IPS-11a (cell line): ENCODE results near the gene FUT1.
A peak's percentile ranks its signal among the peaks of the same experiment; 100 is the strongest.
"Not testable (repeated sequence)": the region's sequence is repeated elsewhere in the genome, so short reads cannot be mapped to it uniquely, and the experiment has no call there.

Experiments
- H3K4me3 ChIP-seq: one replicate; pipeline ENCODE4 v1.5.1; 2013; ENCODE audit warnings: low read depth, low read length, control low read depth

Gene FUT1

GRCh38 chr19:48768994-48769713 is 16.7 kb upstream of the FUT1 start:
- no peak overlapping the region for H3K4me3 ChIP-seq

DNA sequence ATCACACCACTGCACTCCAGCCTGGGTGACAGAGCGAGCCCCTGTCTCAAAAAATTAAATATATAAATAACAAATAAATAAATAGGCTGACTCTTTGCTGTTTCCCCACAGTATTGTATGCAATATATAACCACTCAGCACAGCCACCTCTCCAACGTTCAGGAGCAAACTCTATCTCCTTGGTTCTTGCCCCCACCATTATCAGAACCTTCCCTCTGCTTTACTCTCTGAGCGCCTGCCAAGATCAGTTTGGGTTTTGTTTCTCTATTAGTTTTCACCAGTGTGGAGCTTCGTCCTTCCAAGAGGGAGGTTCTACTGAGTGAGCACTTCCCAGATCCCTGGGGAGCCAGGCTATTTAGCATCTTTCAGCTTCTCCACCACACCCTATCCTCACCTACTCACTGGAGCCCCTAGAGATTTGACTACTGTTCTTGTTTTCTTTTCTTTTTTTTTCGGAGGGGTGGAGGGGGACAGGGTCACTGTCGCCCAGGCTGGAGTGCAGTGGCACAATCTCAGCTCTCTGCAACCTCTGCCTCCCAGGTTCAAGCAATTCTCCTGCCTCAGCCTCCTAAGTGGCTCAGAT is 15.8 kb upstream of the FUT1 start:
- not testable (repeated sequence) for H3K4me3 ChIP-seq

DNA sequence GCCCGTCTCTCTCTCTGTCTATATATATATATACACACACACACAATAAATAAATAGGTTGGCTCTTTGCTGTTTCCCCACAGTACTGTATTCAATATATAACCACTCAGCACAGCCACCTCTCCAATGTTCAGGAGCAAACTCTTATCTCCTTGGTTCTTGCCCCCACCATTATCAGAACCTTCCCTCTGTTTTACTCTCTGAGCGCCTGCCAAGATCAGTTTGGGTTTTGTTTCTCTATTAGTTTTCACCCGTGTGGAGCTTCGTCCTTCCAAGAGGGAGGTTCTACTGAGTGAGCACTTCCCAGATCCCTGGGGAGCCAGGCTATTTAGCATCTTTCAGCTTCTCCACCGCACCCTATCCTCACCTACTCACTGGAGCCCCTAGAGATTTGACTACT is 13.4 kb upstream of the FUT1 start:
- H3K4me3 ChIP-seq, result not testable (repeated sequence)

- H3K4me3 ChIP-seq, result no peak overlapping the region
Observed at GRCh38 chr19:48760504-48761205, 8.2 kb upstream of the FUT1 start.

GRCh38 chr19:48757741-48758144 is 5.3 kb upstream of the FUT1 start:
- no peak overlapping the region for H3K4me3 ChIP-seq

DNA sequence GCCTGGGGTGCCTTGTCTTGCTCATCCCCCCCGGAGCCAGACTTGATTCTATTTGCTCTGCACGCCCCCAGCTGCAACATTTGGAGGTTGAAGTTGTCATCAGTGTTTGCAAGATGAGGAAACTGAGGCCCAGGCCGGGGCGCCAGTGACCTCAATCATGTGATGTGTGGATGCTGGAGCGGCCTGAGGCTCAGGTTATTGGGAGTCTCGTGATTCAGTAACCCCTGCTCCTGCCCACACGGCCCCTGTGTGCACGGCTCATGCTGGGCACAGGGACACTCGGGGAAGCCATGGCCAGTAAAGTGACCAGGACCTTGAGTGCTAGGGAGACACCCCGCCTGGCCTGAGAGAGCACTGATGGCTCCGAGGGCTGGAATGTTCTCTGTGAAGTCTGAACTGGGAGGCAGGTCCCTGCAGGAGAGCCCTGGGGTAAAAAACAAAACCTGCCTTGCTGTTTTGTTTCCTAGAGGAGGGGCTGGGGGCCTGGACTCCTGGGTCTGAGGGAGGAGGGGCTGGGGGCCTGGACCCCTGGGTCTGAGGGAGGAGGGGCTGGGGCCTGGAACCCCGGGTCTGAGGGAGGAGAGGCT is 4.7 kb upstream of the FUT1 start:
- H3K4me3 ChIP-seq, result no peak overlapping the region

- H3K4me3 ChIP-seq, result no peak overlapping the region
Observed at GRCh38 chr19:48756686-48757085, 4.2 kb upstream of the FUT1 start.

GRCh38 chr19:48756212-48756611 is 3.8 kb upstream of the FUT1 start:
- no peak overlapping the region for H3K4me3 ChIP-seq

- no peak overlapping the region for H3K4me3 ChIP-seq
Observed at GRCh38 chr19:48755787-48756186, 3.3 kb upstream of the FUT1 start.

DNA sequence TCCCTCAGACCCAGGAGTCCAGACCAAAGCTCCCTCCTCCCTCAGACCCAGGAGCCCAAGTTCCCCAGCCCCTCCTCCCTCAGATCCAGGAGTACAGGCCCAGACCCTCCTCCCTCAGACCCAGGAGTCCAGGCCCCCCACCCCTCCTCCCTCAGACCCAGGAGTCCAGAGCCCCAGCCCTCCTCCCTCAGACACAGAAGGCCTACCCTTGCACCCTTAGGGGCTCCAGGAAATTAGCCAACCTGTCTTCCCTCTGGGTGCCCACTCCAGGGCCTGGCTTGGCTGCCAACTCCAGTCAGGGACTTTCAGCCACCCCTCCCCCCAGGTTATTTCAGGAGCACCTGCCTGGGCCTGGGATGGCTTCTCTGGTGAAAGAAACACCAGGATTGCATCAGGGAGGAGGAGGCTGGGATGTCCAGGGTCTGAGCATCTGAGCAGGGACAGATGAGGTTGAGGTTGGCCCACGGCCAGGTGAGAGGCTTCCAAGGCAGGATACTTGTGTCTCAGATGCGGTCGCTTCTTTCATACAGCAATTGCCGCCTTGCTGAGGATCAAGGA is 2.7 kb upstream of the FUT1 start, which contains the start of gene FGF21:
TSS of gene FGF21 (plus strand) at position 441 of the 558 bp plus-strand sequence. CDS start 713 bp downstream, outside the sequence.
- no peak within 1 kb of the TSS for H3K4me3 ChIP-seq

DNA sequence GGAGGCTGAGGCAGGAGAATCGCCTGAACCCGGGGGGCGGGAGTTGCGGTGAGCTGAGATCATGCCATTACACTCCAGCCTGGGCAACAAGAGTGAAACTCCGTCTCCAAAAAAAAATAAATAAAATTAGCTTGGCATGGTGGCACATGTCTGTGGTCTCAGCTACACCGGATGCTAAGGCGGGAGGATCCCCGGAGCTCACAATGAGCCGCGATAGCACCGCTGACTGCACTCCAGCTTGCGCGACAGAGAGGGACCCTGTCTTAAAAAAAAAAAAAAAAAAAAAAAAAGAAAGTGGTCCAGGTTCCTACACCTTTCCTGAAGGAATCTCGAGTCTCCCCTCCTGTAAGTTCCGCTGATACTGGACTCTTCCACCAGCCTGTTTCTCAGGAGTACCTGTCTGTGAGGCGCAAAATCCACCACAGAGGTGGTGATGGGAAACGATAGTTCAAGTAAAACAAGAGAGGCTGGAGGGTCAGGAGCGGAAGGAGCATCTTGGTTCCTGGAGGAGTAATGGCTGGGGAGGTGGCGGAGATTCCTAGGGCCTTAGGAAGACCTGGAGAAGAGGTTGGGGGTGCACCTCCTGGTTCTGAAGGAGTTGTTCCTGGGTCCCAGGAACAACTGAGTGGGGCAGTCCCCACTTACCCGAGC is 471 bp downstream of the FUT1 start:
- peak overlapping the region; percentile 90 for H3K4me3 ChIP-seq

DNA sequence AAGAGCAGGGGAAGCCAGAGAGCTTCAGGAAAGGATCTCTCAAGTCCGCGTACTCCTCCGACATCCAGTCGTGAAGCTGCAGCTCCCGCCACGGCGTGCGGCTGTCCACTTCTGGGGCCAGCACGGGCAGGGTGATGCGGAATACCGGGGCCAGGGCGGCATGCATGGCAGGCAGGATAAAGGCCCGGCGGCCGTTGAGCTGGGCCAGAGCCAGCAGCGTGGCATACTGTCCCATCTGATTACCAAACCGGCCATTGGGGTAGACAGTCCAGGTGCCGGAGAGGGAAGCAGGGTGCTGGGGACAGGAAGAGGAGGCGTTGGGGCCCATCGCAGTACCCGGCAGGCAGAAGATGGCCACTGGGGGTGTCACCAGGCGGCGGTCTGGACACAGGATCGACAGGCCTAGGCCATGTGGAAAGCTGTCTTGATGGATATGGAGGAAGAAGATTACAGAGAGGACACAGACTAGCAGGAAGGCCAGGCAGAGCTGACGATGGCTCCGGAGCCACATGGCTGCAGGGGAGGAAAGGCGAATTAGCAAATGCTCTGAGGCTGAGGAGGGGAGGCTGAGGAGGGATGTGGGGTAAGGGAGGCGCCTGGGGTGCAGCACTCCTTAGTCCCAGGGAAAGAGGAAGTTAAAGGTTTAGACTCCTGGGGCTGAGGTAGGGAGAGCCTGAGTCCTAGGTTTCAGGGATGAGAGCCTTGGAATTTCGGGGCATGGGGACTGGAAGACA is 1.5 kb downstream of the FUT1 start:
- H3K4me3 ChIP-seq, result no peak overlapping the region

GRCh38 chr19:48750351-48750750 is 2.1 kb downstream of the FUT1 start:
- no peak overlapping the region for H3K4me3 ChIP-seq

DNA sequence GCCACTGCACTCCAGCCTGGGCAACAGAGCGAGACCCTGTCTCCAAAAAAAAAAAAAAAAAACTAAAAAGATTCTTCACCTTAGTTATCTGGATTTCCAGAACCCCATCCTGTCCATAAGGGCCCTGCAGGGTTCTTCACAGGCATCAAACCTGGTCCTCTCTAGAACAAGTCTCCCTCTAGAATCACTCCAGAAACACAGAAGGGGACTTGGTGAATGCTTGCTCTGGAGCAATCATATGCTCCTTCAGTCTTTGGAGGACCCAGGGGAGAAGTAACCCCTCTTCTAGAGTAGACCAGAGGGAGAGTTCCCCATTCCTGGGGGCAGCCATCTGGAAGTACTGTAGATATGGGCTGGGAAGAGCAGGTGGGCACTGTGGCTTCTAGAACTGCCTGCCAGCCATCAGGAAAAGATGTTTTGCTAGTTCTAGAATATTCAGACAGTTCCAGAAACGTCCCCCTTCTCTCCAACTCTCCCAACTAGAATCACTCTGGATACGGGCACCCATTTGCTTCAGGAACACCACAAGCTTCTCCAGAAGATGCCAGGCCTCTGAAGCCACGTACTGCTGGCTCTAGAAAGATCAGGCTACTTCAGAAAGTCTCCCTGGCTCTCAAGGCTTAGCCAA is 2.8 kb downstream of the FUT1 start:
- no peak overlapping the region for H3K4me3 ChIP-seq

GRCh38 chr19:48746738-48747575 is 5.5 kb downstream of the FUT1 start, which contains the start of gene IZUMO1:
TSS of gene IZUMO1 (minus strand) at chr19:48746909. CDS start at chr19:48745859, 1,050 bp downstream.
- H3K4me3 ChIP-seq, result peak within 1 kb of the TSS; percentile 55

- H3K4me3 ChIP-seq, result no peak overlapping the region
Observed at GRCh38 chr19:48746110-48746509, 6.3 kb downstream of the FUT1 start.

DNA sequence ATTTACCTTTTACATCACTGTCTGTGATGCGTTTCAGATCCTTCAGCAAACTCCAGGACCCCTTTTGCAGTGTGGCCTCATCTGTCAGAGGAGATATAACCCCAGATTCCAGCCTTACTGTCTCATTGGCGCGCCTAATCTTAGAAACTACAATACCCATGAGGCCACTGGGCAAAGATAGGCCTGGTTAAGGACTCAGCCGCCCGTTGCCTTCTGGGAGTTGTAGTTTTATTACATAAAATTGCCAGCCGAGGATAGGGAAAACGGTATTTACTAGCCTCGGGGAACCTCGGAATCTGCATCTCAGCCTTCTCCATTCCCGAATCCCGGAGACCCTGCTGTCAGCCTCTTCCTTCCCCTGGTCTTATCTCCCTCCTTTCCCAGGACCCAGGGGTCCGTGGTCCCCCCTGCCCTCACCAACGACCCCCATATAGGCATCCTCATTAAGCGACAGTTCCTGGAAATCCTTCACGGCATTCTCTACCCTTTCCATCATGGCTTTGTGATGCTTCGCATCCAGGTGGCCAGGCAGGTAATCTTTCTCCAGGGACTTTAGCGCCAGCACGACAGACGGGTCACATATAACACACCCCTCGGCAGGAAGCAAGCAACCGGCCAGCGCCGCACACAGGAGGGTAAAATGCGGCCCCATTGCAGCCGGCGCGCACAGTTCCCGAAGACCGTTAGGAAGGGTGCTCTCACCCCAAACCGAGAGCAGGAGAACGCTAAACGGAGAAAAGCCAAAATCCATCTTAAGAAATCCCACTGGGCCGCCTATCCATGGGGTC is 7.0 kb downstream of the FUT1 start:
- no peak overlapping the region for H3K4me3 ChIP-seq

GRCh38 chr19:48742096-48742495 is 10.3 kb downstream of the FUT1 start:
- H3K4me3 ChIP-seq, result no peak overlapping the region
